HEK293 (cell line): ENCODE data around the gene TLE4.

Source experiments
- CTCF ChIA-PET: fragments of 350-600 bp; formaldehyde crosslinking; extraction: SDS; loops from one replicate; lab custom pipeline; 2021; ENCODE audit warnings: antibody characterized with exemption; lab: Yijun Ruan, JAX
- POLR2A ChIA-PET: fragments of 300-600 bp; formaldehyde crosslinking; extraction: SDS; loops from one replicate; lab custom pipeline; 2020; ENCODE audit warnings: antibody characterized with exemption, inconsistent platforms; lab: Yijun Ruan, JAX
- H3K27ac ChIP-seq: fragments of 200-500 bp; sonication (Bioruptor generic); 2 replicates; pipeline ENCODE4 v1.5.1; 2014; ENCODE audit warnings: low read depth, low read length, control low read depth, inconsistent platforms; ENCODE audit errors: extremely low read depth
- H3K36me3 ChIP-seq, 2 experiments: fragments of 200-500 bp in 1 of 2; sonication (Bioruptor generic) in 1 of 2; 1 replicate in 1 of 2; 2 replicates in 1 of 2; pipeline ENCODE4 v1.5.1; 2014 to 2017; ENCODE audit warnings: inconsistent platforms in 2 of 2, low read length in 2 of 2; ENCODE audit not compliant: control insufficient read depth in 2 of 2, insufficient read depth in 1 of 2
- H3K4me1 ChIP-seq: fragments of 200-500 bp; sonication (Bioruptor generic); 2 replicates; pipeline ENCODE4 v1.5.1; 2014; ENCODE audit warnings: mild to moderate bottlenecking, low read length, inconsistent platforms; ENCODE audit not compliant: control insufficient read depth, insufficient read depth
- H3K4me3 ChIP-seq: 2 replicates; pipeline ENCODE4 v1.5.1; 2011; ENCODE audit warnings: low read depth, mild to moderate bottlenecking, control low read depth, low read length, moderate library complexity
- H3K9me3 ChIP-seq: fragments of 200-500 bp; sonication (Bioruptor generic); 2 replicates; pipeline ENCODE4 v1.5.1; 2014; ENCODE audit warnings: low read depth, low read length, inconsistent platforms; ENCODE audit not compliant: control insufficient read depth, insufficient read depth
- OSR2 ChIP-seq: fragments of 450-650 bp; formaldehyde crosslinking; IDR thresholded peaks from 2 replicates; pipeline ENCODE4 v1.5.1; 2016; ENCODE audit warnings: missing biosample characterization, missing genetic modification characterization
- PRDM1 ChIP-seq: fragments of 450-650 bp; formaldehyde crosslinking; IDR thresholded peaks from 2 replicates; pipeline ENCODE4; 2016; ENCODE audit warnings: missing biosample characterization, missing genetic modification characterization
- TRIM28 ChIP-seq: IDR thresholded peaks from 2 replicates; pipeline ENCODE4 v1.6.1; 2011; ENCODE audit warnings: low read length, control low read depth, borderline replicate concordance
- ZBTB21 ChIP-seq: fragments of 450-650 bp; formaldehyde crosslinking; IDR thresholded peaks from 2 replicates; pipeline ENCODE4 v1.5.1; 2017; ENCODE audit warnings: missing biosample characterization, missing genetic modification characterization
- ZBTB48 ChIP-seq: fragments of 450-650 bp; formaldehyde crosslinking; IDR thresholded peaks from 2 replicates; pipeline ENCODE4 v1.5.1; 2016; ENCODE audit warnings: missing biosample characterization, missing genetic modification characterization
- ZBTB8A ChIP-seq: fragments of 450-650 bp; formaldehyde crosslinking; IDR thresholded peaks from 2 replicates; pipeline ENCODE4 v1.5.1; 2016; ENCODE audit warnings: missing biosample characterization, missing genetic modification characterization
- ZFP41 ChIP-seq: fragments of 450-650 bp; formaldehyde crosslinking; IDR thresholded peaks from 2 replicates; pipeline ENCODE4 v1.5.1; 2016; ENCODE audit warnings: missing biosample characterization, missing genetic modification characterization, borderline replicate concordance
- ZNF132 ChIP-seq: fragments of 450-650 bp; formaldehyde crosslinking; IDR thresholded peaks from 2 replicates; pipeline ENCODE4 v1.5.1; 2017; ENCODE audit warnings: missing biosample characterization, missing genetic modification characterization, borderline replicate concordance
- ZNF133 ChIP-seq: fragments of 450-650 bp; formaldehyde crosslinking; IDR thresholded peaks from 2 replicates; pipeline ENCODE4 v1.5.1; 2016; ENCODE audit warnings: missing biosample characterization, missing genetic modification characterization
- ZNF214 ChIP-seq: fragments of 450-650 bp; formaldehyde crosslinking; IDR thresholded peaks from 2 replicates; pipeline ENCODE4 v1.5.1; 2017; ENCODE audit warnings: missing biosample characterization, mild to moderate bottlenecking, missing genetic modification characterization, borderline replicate concordance
- ZNF23 ChIP-seq: fragments of 450-650 bp; formaldehyde crosslinking; IDR thresholded peaks from 2 replicates; pipeline ENCODE4 v1.5.1; 2016; ENCODE audit warnings: missing biosample characterization, missing genetic modification characterization, borderline replicate concordance
- ZNF366 ChIP-seq: fragments of 450-650 bp; formaldehyde crosslinking; conservative IDR thresholded peaks from 2 replicates; pipeline ENCODE4 v1.5.1; 2016; ENCODE audit warnings: missing biosample characterization, missing genetic modification characterization
- ZNF398 ChIP-seq: fragments of 450-650 bp; formaldehyde crosslinking; IDR thresholded peaks from 2 replicates; pipeline ENCODE4 v1.5.1; 2017; ENCODE audit warnings: missing biosample characterization, missing genetic modification characterization
- ZNF423 ChIP-seq: fragments of 450-650 bp; formaldehyde crosslinking; IDR thresholded peaks from 2 replicates; pipeline ENCODE4 v1.5.1; 2016; ENCODE audit warnings: missing biosample characterization, missing genetic modification characterization
- ZNF596 ChIP-seq: fragments of 450-650 bp; IDR thresholded peaks from 2 replicates; pipeline ENCODE4 v1.5.0; 2018; ENCODE audit warnings: missing biosample characterization, mild to moderate bottlenecking, missing genetic modification characterization, moderate library complexity
- ZNF621 ChIP-seq: fragments of 450-650 bp; formaldehyde crosslinking; IDR thresholded peaks from 2 replicates; pipeline ENCODE4 v1.5.1; 2017; ENCODE audit warnings: missing biosample characterization, missing genetic modification characterization
- ZSCAN18 ChIP-seq: fragments of 450-650 bp; formaldehyde crosslinking; IDR thresholded peaks from 2 replicates; pipeline ENCODE4 v1.5.1; 2016; ENCODE audit warnings: missing biosample characterization, missing genetic modification characterization
- TF ChIP-seq, protein P1 (sequence below): fragments of 450-650 bp; formaldehyde crosslinking; IDR thresholded peaks from 2 replicates; pipeline ENCODE4 v1.5.1; 2017; ENCODE audit warnings: missing biosample characterization, missing genetic modification characterization
- TF ChIP-seq, protein P2 (sequence below): fragments of 450-650 bp; IDR thresholded peaks from 2 replicates; pipeline ENCODE4 v1.5.1; 2018; ENCODE audit warnings: missing biosample characterization, missing genetic modification characterization

The TLE4 gene

GRCh38 chr9:79565245-79565644 lies 6.5 kb upstream of the TLE4 start:
- Histone ChIP-seq H3K27ac (no peak overlapping the region), H3K9me3 (no peaks in the 10 kb centered on the region), H3K36me3 (no peaks in the 10 kb centered on the region), H3K4me1 (no peaks in the 10 kb centered on the region), H3K4me3 (no peak overlapping the region)
- TF ChIP-seq ZBTB48 (tag by site-specific recombination) = no peak
- TF ChIP-seq ZNF132 (tag by site-specific recombination) = no peak
- no peak for TF ChIP-seq PRDM1
- TF ChIP-seq ZBTB21 (tag by site-specific recombination) = no peak
- TF ChIP-seq ZNF423 (tag by site-specific recombination) = no peak
- TF ChIP-seq ZNF214 (tag by site-specific recombination) = no peak
- no peak for TF ChIP-seq ZNF596 (tag by site-specific recombination)
- TF ChIP-seq, protein P1, sequence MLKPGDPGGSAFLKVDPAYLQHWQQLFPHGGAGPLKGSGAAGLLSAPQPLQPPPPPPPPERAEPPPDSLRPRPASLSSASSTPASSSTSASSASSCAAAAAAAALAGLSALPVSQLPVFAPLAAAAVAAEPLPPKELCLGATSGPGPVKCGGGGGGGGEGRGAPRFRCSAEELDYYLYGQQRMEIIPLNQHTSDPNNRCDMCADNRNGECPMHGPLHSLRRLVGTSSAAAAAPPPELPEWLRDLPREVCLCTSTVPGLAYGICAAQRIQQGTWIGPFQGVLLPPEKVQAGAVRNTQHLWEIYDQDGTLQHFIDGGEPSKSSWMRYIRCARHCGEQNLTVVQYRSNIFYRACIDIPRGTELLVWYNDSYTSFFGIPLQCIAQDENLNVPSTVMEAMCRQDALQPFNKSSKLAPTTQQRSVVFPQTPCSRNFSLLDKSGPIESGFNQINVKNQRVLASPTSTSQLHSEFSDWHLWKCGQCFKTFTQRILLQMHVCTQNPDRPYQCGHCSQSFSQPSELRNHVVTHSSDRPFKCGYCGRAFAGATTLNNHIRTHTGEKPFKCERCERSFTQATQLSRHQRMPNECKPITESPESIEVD (tag by site-specific recombination) = no peak
- no peak for TF ChIP-seq ZBTB8A
- no peak for TF ChIP-seq ZFP41 (tag by site-specific recombination)
- TF ChIP-seq ZNF23 = no peak
- TF ChIP-seq ZNF621 = no peak
- no peak for TF ChIP-seq ZNF366
- ChIA-PET POLR2A (no interaction called here), CTCF (interaction anchor here (0.6 kb wide), 1 partner anchor 1529 kb away, joined by 3 read pairs; no protein-coding TSS in a partner anchor)

DNA sequence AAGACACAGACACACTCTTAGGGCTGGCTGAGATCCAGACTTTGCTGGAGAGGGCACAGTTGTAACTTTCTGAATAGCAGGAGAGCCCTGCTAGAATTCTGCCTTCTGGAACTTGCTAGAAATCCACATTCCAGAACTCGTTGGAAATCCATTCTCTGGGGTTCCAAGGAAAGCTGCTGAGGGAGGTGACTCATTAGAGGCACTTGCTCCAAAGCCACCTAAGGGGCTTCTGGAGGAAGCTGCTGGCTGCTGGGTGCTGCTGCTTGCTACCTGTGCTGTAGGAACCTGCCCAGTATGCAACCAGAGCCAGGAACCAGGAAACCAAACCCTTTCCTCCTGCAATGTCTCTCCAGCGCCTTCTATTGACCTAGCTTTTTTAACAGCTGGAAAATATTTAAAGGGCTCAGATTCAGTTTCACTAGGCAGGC lies 4.1 kb upstream of the TLE4 start:
- Histone ChIP-seq H3K4me1 (no peaks in the 10 kb centered on the region), H3K27ac (no peak overlapping the region), H3K4me3 (no peak overlapping the region), H3K36me3 (no peaks in the 10 kb centered on the region), H3K9me3 (no peaks in the 10 kb centered on the region)
- ChIA-PET CTCF (interaction anchor here (0.7 to 1.7 kb wide), 8 partner anchors 9 to 438 kb away, joined by 3 to 6 read pairs (median 3); no protein-coding TSS in a partner anchor), POLR2A (interaction anchor here (0.8 kb wide), 1 partner anchor 77 kb away, joined by 3 read pairs; no protein-coding TSS in a partner anchor)
- TF ChIP-seq, protein P2, sequence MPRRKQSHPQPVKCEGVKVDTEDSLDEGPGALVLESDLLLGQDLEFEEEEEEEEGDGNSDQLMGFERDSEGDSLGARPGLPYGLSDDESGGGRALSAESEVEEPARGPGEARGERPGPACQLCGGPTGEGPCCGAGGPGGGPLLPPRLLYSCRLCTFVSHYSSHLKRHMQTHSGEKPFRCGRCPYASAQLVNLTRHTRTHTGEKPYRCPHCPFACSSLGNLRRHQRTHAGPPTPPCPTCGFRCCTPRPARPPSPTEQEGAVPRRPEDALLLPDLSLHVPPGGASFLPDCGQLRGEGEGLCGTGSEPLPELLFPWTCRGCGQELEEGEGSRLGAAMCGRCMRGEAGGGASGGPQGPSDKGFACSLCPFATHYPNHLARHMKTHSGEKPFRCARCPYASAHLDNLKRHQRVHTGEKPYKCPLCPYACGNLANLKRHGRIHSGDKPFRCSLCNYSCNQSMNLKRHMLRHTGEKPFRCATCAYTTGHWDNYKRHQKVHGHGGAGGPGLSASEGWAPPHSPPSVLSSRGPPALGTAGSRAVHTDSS = no peak
- TF ChIP-seq TRIM28 (peak; percentile 95; the same call in 1 of the 2 replicates), ZSCAN18 (tag by site-specific recombination) (no peak), OSR2 (tag by site-specific recombination) (peak; percentile 16; the same call in 1 of the 2 replicates), ZNF133 (tag by site-specific recombination) (no peak), ZNF398 (no peak)
- TF ChIP-seq, protein P1 (tag by site-specific recombination) = no peak
